CD4-positive, alpha-beta memory T cell (primary cell): ENCODE data around the gene BGLAP. TPM values are rescaled to one million over a fixed set of nuclear protein-coding genes. Genes with fewer than 3 reads are reported as not detected.
A peak's percentile ranks its signal among the peaks of the same experiment; 100 is the strongest.

Experiments used
- CTCF ChIA-PET: fragments of 350-600 bp; sonication (Branson Sonifier 250); formaldehyde crosslinking; loops from one replicate; lab custom pipeline; 2021; ENCODE audit warnings: inconsistent platforms; ENCODE audit not compliant: partially characterized antibody; lab: Charles Lee
- POLR2A ChIA-PET: fragments of 350-600 bp; sonication (Branson Sonifier 250); formaldehyde crosslinking; loops from one replicate; lab custom pipeline; 2021; ENCODE audit not compliant: partially characterized antibody; lab: Charles Lee
- DNase-seq, 5 donors: peaks; one replicate each; pipeline versions ENCODE4 v3.0.0 to v3.0.0-alpha.2; 2020 to 2022; ENCODE audit warnings: mixed read lengths in 1 of 5
- H3K27ac ChIP-seq: one replicate; pipeline ENCODE4 v1.7.0; 2013; ENCODE audit warnings: low read depth, low read length
- H3K27me3 ChIP-seq: 2 replicates; pipeline ENCODE4 v1.7.0; 2013; ENCODE audit warnings: mild to moderate bottlenecking, low read length, moderate library complexity; ENCODE audit not compliant: insufficient read depth
- H3K36me3 ChIP-seq: 2 replicates; pipeline ENCODE4 v1.7.0; 2013; ENCODE audit warnings: mild to moderate bottlenecking, low read length, moderate library complexity; ENCODE audit not compliant: insufficient read depth
- H3K4me1 ChIP-seq: 2 replicates; pipeline ENCODE4 v1.7.0; 2013; ENCODE audit warnings: mild to moderate bottlenecking, low read length, moderate library complexity; ENCODE audit not compliant: insufficient read depth
- H3K4me3 ChIP-seq, 2 donors: one replicate each; pipeline ENCODE4 v1.7.0; 2013; ENCODE audit warnings: low read length in 2 of 2, mild to moderate bottlenecking in 1 of 2
- H3K9me3 ChIP-seq, 2 donors: one replicate each; pipeline ENCODE4 v1.7.0; 2013; ENCODE audit warnings: low read length in 2 of 2, control low read depth in 1 of 2; ENCODE audit not compliant: control insufficient read depth in 1 of 2
- H3K27ac Mint-ChIP-seq, 7 donors: one replicate each; pipeline ENCODE4 v1.8.0; 2020 to 2021; ENCODE audit warnings: mixed read lengths in 7 of 7, mild to moderate bottlenecking in 6 of 7, inconsistent platforms in 3 of 7, moderate library complexity in 3 of 7
- H3K27me3 Mint-ChIP-seq, 2 donors: one replicate each; pipeline ENCODE4 v1.8.0; 2020 to 2021; ENCODE audit warnings: mixed read lengths in 2 of 2
- H3K36me3 Mint-ChIP-seq, 2 donors: one replicate each; pipeline ENCODE4 v1.8.0; 2020 to 2021; ENCODE audit warnings: mixed read lengths in 2 of 2, inconsistent platforms in 1 of 2, mild to moderate bottlenecking in 1 of 2
- H3K4me1 Mint-ChIP-seq, 4 donors: one replicate each; pipeline ENCODE4 v1.8.0; 2020 to 2021; ENCODE audit warnings: mixed read lengths in 4 of 4, mild to moderate bottlenecking in 1 of 4
- H3K4me3 Mint-ChIP-seq, 8 donors: one replicate each; pipeline ENCODE4 v1.8.0; 2020 to 2021; ENCODE audit warnings: mixed read lengths in 8 of 8, mild to moderate bottlenecking in 7 of 8, moderate library complexity in 6 of 8, inconsistent platforms in 3 of 8
- H3K9me3 Mint-ChIP-seq, 8 donors: one replicate each; pipeline ENCODE4 v1.8.0; 2020 to 2021; ENCODE audit warnings: mixed read lengths in 8 of 8, mild to moderate bottlenecking in 5 of 8, inconsistent platforms in 3 of 8, moderate library complexity in 1 of 8
- intact Hi-C: fragments of 100-400 bp; cut with micrococcal nuclease; formaldehyde crosslinking; loops from one replicate; pipeline ENCODE4 v1.15.1; 2023
- polyA plus RNA-seq, 2 donors: library from polyadenylated mRNA; unstranded; fragments of 300-500 nt; fragmentation: Illumina TruSeq; gene quantifications; one replicate each; pipeline ENCODE4 v1.2.3, GENCODE V29; 2021
- total RNA-seq, 2 experiments: library from RNA; stranded (reverse); gene quantifications; one replicate each; pipeline ENCODE4 v1.2.3, GENCODE V29; 2021

Gene BGLAP
- total and polyA plus RNA-seq, 4 experiments from 2014 or later: 7.2 to 7.7 TPM; not detected in 2

- H3K27ac Mint-ChIP-seq: peak overlapping the region in 3 of 7 donors; percentile 27 to 78 (median 42)
Observed at GRCh38 chr1:156242738-156243137, 754 bp downstream of the BGLAP start.

GRCh38 chr1:156244126-156244525, 2.1 kb downstream of the BGLAP start:
- no peak for DNase-seq
- Histone ChIP-seq H3K9me3 (no peaks in the 10 kb centered on the region), H3K27ac (no peak overlapping the region), H3K4me3 (no peak overlapping the region), H3K4me1 (peaks cover 17% of the 10 kb centered on the region), H3K36me3 (peaks cover 10% of the 10 kb centered on the region), H3K27me3 (no peaks in the 10 kb centered on the region)
- H3K4me1 Mint-ChIP-seq: peaks cover 10 to 22% (median 13%) of the 10 kb centered on the region in 4 donors
- H3K9me3 Mint-ChIP-seq: no peaks in the 10 kb centered on the region
- POLR2A ChIA-PET: interaction anchor here (0.8 kb wide), 1 partner anchor 17 kb away, joined by 3 read pairs; no protein-coding TSS in a partner anchor
- no peaks in the 10 kb centered on the region for H3K27me3 Mint-ChIP-seq
- CTCF ChIA-PET: no interaction called here
- H3K4me3 Mint-ChIP-seq: peak overlapping the region in 4 of 8 donors; percentile 10 to 92 (median 35)
- intact Hi-C loops: no loop called here
- H3K27ac Mint-ChIP-seq: no peak overlapping the region
- H3K36me3 Mint-ChIP-seq: peaks cover 5 to 20% of the 10 kb centered on the region in 2 donors

More at GRCh38 chr1:156242738-156243137, 754 bp downstream of the BGLAP start:
- ChIA-PET POLR2A (interaction anchor here (1.1 kb wide), 1 partner anchor 10 kb away, joined by 3 read pairs; no protein-coding TSS in a partner anchor), CTCF (no interaction called here)
- no peak overlapping the region for H3K27ac ChIP-seq
- H3K36me3 ChIP-seq: peaks cover 23% of the 10 kb centered on the region
- no peaks in the 10 kb centered on the region for H3K27me3 ChIP-seq
- H3K9me3 ChIP-seq: no peaks in the 10 kb centered on the region
- H3K36me3 Mint-ChIP-seq: peaks cover 10 to 34% of the 10 kb centered on the region in 2 donors
- intact Hi-C loops: no loop called here
- no peaks in the 10 kb centered on the region for H3K27me3 Mint-ChIP-seq
- H3K4me3 Mint-ChIP-seq: no peak overlapping the region
- H3K4me3 ChIP-seq: no peak overlapping the region
- no peaks in the 10 kb centered on the region for H3K9me3 Mint-ChIP-seq
- DNase-seq: no peak
- peaks cover 10 to 22% (median 13%) of the 10 kb centered on the region in 4 donors for H3K4me1 Mint-ChIP-seq
- peaks cover 17% of the 10 kb centered on the region for H3K4me1 ChIP-seq

GRCh38 chr1:156244712-156245111, 2.7 kb downstream of the BGLAP start:
- Mint-ChIP-seq H3K4me3 (peak overlapping the region; percentile 65 to 92 (median 82)), H3K27me3 (no peaks in the 10 kb centered on the region), H3K36me3 (peaks cover 4 to 20% of the 10 kb centered on the region in 2 donors), H3K27ac (peak overlapping the region in 2 of 7 donors; percentile 20 to 70), H3K9me3 (no peaks in the 10 kb centered on the region), H3K4me1 (peaks cover 10 to 22% (median 13%) of the 10 kb centered on the region in 4 donors)
- ChIA-PET POLR2A (interaction anchor here (1.5 kb wide), 1 partner anchor 51 kb away, joined by 3 read pairs; the partner anchor contains the start of gene GLMP), CTCF (no interaction called here)
- Histone ChIP-seq H3K36me3 (peaks cover 4% of the 10 kb centered on the region), H3K4me1 (peaks cover 17% of the 10 kb centered on the region), H3K27me3 (no peaks in the 10 kb centered on the region), H3K4me3 (no peak overlapping the region), H3K9me3 (no peaks in the 10 kb centered on the region), H3K27ac (no peak overlapping the region)
- intact Hi-C loops: no loop called here
- DNase-seq: no peak

GRCh38 chr1:156245451-156246232, 3.7 kb downstream of the BGLAP start:
- H3K4me1 ChIP-seq: peaks cover 17% of the 10 kb centered on the region
- Mint-ChIP-seq H3K4me3 (peak overlapping the region; percentile 81 to 92 (median 84)), H3K27ac (peak overlapping the region in 6 of 7 donors; percentile 20 to 87 (median 80)), H3K27me3 (no peaks in the 10 kb centered on the region), H3K9me3 (no peaks in the 10 kb centered on the region), H3K4me1 (peaks cover 10 to 22% (median 16%) of the 10 kb centered on the region in 4 donors), H3K36me3 (peaks cover 0 to 20% of the 10 kb centered on the region in 2 donors)
- H3K27ac ChIP-seq: no peak overlapping the region
- peak overlapping the region in 1 of 2 donors; percentile 58 for H3K4me3 ChIP-seq
- CTCF ChIA-PET: interaction anchor here (0.8 to 1.2 kb wide), 3 partner anchors 12 to 116 kb away, joined by 3 read pairs; no protein-coding TSS in a partner anchor
- H3K36me3 ChIP-seq: peaks cover 5% of the 10 kb centered on the region
- DNase-seq: peak in 4 of 5 donors; percentile 35 to 43 (median 35)
- POLR2A ChIA-PET: interaction anchor here (0.6 to 1.8 kb wide), 9 partner anchors 20 to 565 kb away, joined by 3 to 17 read pairs (median 3); partner anchors contain the start of genes GLMP, MEF2D, PMF1 and SLC25A44
- H3K9me3 ChIP-seq: no peaks in the 10 kb centered on the region
- intact Hi-C loops: no loop called here
- H3K27me3 ChIP-seq: no peaks in the 10 kb centered on the region

GRCh38 chr1:156246241-156246780, 4.3 kb downstream of the BGLAP start:
- H3K36me3 Mint-ChIP-seq: peaks cover 0 to 18% of the 10 kb centered on the region in 2 donors
- peak overlapping the region; percentile 45 to 71 (median 60) for H3K4me3 Mint-ChIP-seq
- H3K27ac Mint-ChIP-seq: peak overlapping the region in 6 of 7 donors; percentile 41 to 77 (median 64)
- H3K9me3 ChIP-seq: no peaks in the 10 kb centered on the region
- ChIA-PET CTCF (interaction anchor here (0.8 to 1.2 kb wide), 3 partner anchors 11 to 116 kb away, joined by 3 read pairs; no protein-coding TSS in a partner anchor), POLR2A (interaction anchor here (0.6 to 1.8 kb wide), 8 partner anchors 33 to 566 kb away, joined by 3 to 17 read pairs (median 3); partner anchors contain the start of genes GLMP, MEF2D, PMF1 and SLC25A44)
- no peaks in the 10 kb centered on the region for H3K9me3 Mint-ChIP-seq
- intact Hi-C loops: no loop called here
- no peak overlapping the region for H3K27ac ChIP-seq
- peaks cover 10 to 24% (median 18%) of the 10 kb centered on the region in 4 donors for H3K4me1 Mint-ChIP-seq
- DNase-seq: no peak
- peaks cover 21% of the 10 kb centered on the region for H3K4me1 ChIP-seq
- no peaks in the 10 kb centered on the region for H3K27me3 Mint-ChIP-seq
- H3K27me3 ChIP-seq: no peaks in the 10 kb centered on the region
- H3K4me3 ChIP-seq: peak overlapping the region in 1 of 2 donors; percentile 58
- peaks cover 11% of the 10 kb centered on the region for H3K36me3 ChIP-seq

DNA sequence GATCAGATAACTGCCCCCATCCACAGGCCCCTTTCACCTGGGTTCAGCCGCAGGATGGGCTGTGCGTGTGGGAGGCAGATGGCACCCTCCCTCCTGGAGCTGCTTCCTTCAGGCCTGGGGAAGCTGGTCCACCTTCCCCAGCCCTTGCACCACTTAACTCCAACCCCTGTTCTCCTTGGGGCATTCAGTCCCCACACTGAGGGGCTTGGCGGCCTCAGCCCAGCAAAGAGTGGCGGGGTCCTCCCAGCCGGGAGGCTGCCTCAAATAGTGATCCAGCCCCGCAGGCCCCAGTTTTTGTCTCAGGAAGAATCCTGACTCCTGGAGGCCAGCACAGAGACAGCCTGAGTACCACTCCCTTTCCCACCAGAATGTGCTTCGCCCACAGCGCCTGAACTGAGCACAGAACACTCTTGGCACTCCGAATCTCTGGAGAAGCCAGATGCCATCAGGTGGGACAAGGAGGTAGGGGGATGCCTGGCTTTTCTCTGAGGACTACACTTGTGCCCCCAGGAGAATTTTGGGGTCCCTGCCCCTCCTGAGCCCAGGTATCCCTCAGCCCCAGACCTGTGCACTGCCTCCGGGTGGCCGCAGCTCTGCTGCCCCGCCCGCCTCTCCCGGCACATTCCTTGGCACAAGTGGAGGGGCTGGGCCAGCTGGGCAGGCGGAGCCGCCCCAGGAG, 4.9 kb downstream of the BGLAP start:
- H3K9me3 Mint-ChIP-seq: no peaks in the 10 kb centered on the region
- Histone ChIP-seq H3K36me3 (peaks cover 17% of the 10 kb centered on the region), H3K27ac (no peak overlapping the region), H3K4me1 (peaks cover 27% of the 10 kb centered on the region), H3K4me3 (no peak overlapping the region), H3K27me3 (no peaks in the 10 kb centered on the region), H3K9me3 (no peaks in the 10 kb centered on the region)
- peaks cover 10 to 30% (median 20%) of the 10 kb centered on the region in 4 donors for H3K4me1 Mint-ChIP-seq
- ChIA-PET POLR2A (interaction anchor here (0.9 to 1.8 kb wide), 3 partner anchors 34 to 53 kb away, joined by 3 to 17 read pairs (median 3); partner anchors contain the start of genes PMF1, SLC25A44 and SMG5), CTCF (interaction anchor here (0.8 kb wide), 1 partner anchor 10 kb away, joined by 3 read pairs; no protein-coding TSS in a partner anchor)
- H3K27ac Mint-ChIP-seq: peak overlapping the region in 1 of 7 donors; percentile 17
- intact Hi-C loops: no loop called here
- H3K4me3 Mint-ChIP-seq: peak overlapping the region in 3 of 8 donors; percentile 28 to 71 (median 56)
- no peaks in the 10 kb centered on the region for H3K27me3 Mint-ChIP-seq
- peaks cover 0 to 18% of the 10 kb centered on the region in 2 donors for H3K36me3 Mint-ChIP-seq
- no peak for DNase-seq
